Endothelial cell of umbilical vein (primary cell): Measurements from ENCODE around the gene PPP1R3G.

Experiments used
- CTCF ChIP-seq, 2 donors: IDR thresholded peaks; 1 replicate in 1 of 2; 2 replicates in 1 of 2; pipeline ENCODE4 v1.5.1; 2011; ENCODE audit warnings: low read length in 2 of 2, mild to moderate bottlenecking in 2 of 2, moderate library complexity in 2 of 2, control low read depth in 1 of 2, inconsistent platforms in 1 of 2, low read depth in 1 of 2; ENCODE audit not compliant: insufficient read depth in 1 of 2; ENCODE audit errors: extremely low read depth in 1 of 2
- EZH2 ChIP-seq: IDR thresholded peaks from 2 replicates; pipeline ENCODE4 v1.6.1; 2012; ENCODE audit warnings: borderline replicate concordance, low read depth, mild to moderate bottlenecking, moderate library complexity, low read length, inconsistent platforms; ENCODE audit not compliant: severe bottlenecking
- MAX ChIP-seq: IDR thresholded peaks from 2 replicates; pipeline ENCODE4 v1.6.1; 2011; ENCODE audit not compliant: insufficient read depth, insufficient read length
- POLR2A ChIP-seq: IDR thresholded peaks from 2 replicates; pipeline ENCODE4 v1.6.1; 2012; ENCODE audit warnings: low read depth, mild to moderate bottlenecking, control low read depth, low read length
- POLR2AphosphoS5 ChIP-seq: IDR thresholded peaks from 2 replicates; pipeline ENCODE4 v1.6.1; 2012; ENCODE audit warnings: low read depth, mild to moderate bottlenecking, control low read depth, low read length, moderate library complexity; ENCODE audit not compliant: insufficient read depth

GRCh38 chr6:5123296-5124143 is 38.4 kb downstream of the PPP1R3G start:
- TF ChIP-seq POLR2A (no peak), CTCF (IDR thresholded peaks at IDR 0.05; ENCODE audit: extremely low read depth in 1 of 2, insufficient read depth in 1 of 2, low read depth in 1 of 2, low read length in 2 of 2) (no peak), EZH2 (no peak), MAX (no peak), POLR2AphosphoS5 (no peak)
